ENCODE data around the gene RPP25. TPM values are rescaled to one million over a fixed set of nuclear protein-coding genes. Genes with fewer than 3 reads are reported as not detected.

The RPP25 gene
- total and polyA plus RNA-seq, 2 of the 13 experiments (the other 11 are each of a cell fraction or from before 2014, with no cell fraction given) = 0.05 to 0.11 TPM

DNA sequence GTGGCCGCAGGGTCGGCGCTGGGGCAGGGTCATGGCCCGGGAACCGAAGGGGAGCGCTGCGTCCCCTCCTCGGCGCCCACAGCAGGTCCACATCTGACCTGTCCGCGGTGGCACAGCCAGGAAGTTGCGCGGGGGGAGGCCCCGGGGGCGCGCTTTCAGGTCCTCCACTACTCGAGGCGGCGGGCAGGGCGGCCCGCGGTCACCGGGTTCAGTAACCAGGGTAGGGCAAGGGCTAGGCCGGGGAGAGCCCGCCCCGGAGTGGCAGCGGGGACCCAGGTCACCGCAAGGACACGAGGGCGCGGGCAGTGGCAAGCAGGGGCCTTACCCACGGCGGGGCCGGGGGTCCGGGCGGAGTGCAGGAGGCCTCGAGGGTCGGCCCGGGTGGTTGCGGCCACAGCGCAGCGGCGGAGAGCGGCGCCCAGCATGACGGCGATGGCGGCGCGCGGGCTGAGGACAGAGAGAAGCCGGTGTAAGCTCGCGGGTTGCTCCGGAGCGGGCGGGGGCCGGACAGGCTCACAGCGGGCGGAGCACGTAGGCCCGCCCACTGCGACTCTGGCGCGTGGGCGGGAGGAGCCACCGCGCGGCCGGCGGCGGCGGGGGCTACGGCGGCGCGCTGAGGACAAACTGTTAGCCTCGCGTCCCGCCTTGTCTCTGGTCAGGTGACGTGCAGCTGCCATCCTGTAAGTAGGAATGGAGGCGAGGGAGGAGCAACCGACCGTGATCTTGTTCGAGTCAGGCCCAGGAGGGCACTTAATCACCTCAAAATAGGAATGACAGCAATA is 18.8 kb downstream of the RPP25 start, which contains the start of gene COX5A (continued):
- peak; percentile 8; the same call in 1 of the 2 replicates for TF ChIP-seq TGIF2 (CRISPR knock-in tag; IDR thresholded peaks at IDR 0.05)
- no peak for TF ChIP-seq MIXL1 (CRISPR knock-in tag; IDR thresholded peaks at IDR 0.05)
- TF ChIP-seq, protein P1, sequence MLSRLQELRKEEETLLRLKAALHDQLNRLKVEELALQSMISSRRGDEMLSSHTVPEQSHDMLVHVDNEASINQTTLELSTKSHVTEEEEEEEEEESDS (CRISPR knock-in tag; IDR thresholded peaks at IDR 0.05; ENCODE audit: borderline replicate concordance) = no peak
- TF ChIP-seq PRPF4 (IDR thresholded peaks at IDR 0.05; ENCODE audit: low read depth, low read length, poor library complexity, severe bottlenecking) = no peak
- TF ChIP-seq SP4 (CRISPR knock-in tag; IDR thresholded peaks at IDR 0.05) = peak; percentile 87
- TF ChIP-seq CBX1 (IDR thresholded peaks at IDR 0.05; ENCODE audit: low read depth) = peak; percentile 23
- TF ChIP-seq HNF4G (IDR thresholded peaks at IDR 0.05; ENCODE audit: borderline replicate concordance, low read depth, low read length) = 0 out of 2 replicates have a peak, but pooled peaks have one; percentile 2
- 0 out of 2 replicates have a peak, but pooled peaks have one; percentile 29 for TF ChIP-seq HNF4G (CRISPR knock-in tag; IDR thresholded peaks at IDR 0.05; ENCODE audit: borderline replicate concordance, low read depth)
- TF ChIP-seq ZNF282 (IDR thresholded peaks at IDR 0.05; ENCODE audit: partially characterized antibody) = no peak

DNA sequence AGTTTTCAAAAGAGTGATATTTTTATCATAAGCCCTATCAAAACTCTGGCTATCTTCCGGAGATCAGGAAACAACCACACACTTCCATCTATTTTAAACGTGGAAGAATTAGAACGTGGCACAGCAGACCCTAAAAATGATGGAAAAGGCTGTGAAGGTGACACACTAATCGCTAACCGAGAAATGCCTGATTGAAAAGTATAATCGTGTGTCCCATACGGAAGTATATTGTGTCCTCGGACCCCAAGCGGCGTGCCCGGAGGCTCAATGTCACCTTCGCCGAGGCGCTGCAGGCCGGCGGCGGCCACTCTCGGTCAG is 19.3 kb downstream of the RPP25 start:
- Histone ChIP-seq H3K27ac (ENCODE audit: extremely low read length, insufficient read depth, low read length) (peak overlapping the region; percentile 98), H3K36me3 (replicated peaks in 1 of 2; ENCODE audit: control insufficient read depth in 1 of 2, insufficient read depth in 2 of 2, low read length in 2 of 2) (peaks cover 0 to 5% of the 10 kb centered on the region in 2 experiments; a peak in 1 of 5 replicates), H3K4me2 (ENCODE audit: low read depth, low read length) (peak overlapping the region; percentile 75), H4K20me1 (ENCODE audit: insufficient read depth, low read length) (peaks cover 15% of the 10 kb centered on the region), H3K4me3 (replicated peaks in 1 of 3; ENCODE audit: insufficient read depth in 1 of 3, low read depth in 2 of 3, low read length in 3 of 3) (peak overlapping the region; percentile 70 to 86 (median 72)), H3K79me2 (ENCODE audit: insufficient read depth, low read length) (peaks cover 40% of the 10 kb centered on the region), H3K9me3 (ENCODE audit: low read length) (no peaks in the 10 kb centered on the region), H3K9ac (ENCODE audit: insufficient read depth, low read depth, low read length) (peak overlapping the region; percentile 93), H3K4me1 (ENCODE audit: insufficient read depth, low read length) (peaks cover 59% of the 10 kb centered on the region), H2AFZ (ENCODE audit: low read length) (no peak overlapping the region), H3K27me3 (ENCODE audit: control insufficient read depth in 1 of 2, insufficient read depth in 2 of 2, low read length in 2 of 2) (no peaks in the 10 kb centered on the region; a peak in 2 of 5 replicates)
- no peak for DNase-seq (ENCODE audit: low spot score)
- intact Hi-C loops (cut with micrococcal nuclease; ENCODE audit: unreplicated experiment) (loop anchor here (1.0 kb wide), 1 partner anchor 120 kb away; no protein-coding TSS in a partner anchor), in situ Hi-C loops (cut with HindIII; ENCODE audit: extremely low pct_ligation_motif_present, low pct_unique_long_range_greater_than_20kb) (no loop called here)
- no peak for FAIRE-seq
- TF ChIP-seq ZNF431 (CRISPR knock-in tag; IDR thresholded peaks at IDR 0.05; ENCODE audit: borderline replicate concordance, low read depth) (0 out of 2 replicates have a peak, but pooled peaks have one; percentile 18), ZNF878 (CRISPR knock-in tag; IDR thresholded peaks at IDR 0.05) (no peak), SMAD9 (CRISPR knock-in tag; IDR thresholded peaks at IDR 0.05) (0 out of 2 replicates have a peak, but pooled peaks have one; percentile 49), ZNF557 (CRISPR knock-in tag; IDR thresholded peaks at IDR 0.05) (no peak), KDM5A (IDR thresholded peaks at IDR 0.05; ENCODE audit: borderline replicate concordance, low read length) (0 out of 2 replicates have a peak, but pooled peaks have one; percentile 11), BHLHE40 (IDR thresholded peaks at IDR 0.05; ENCODE audit: low read length) (no peak)
- ChIA-PET CTCF (ENCODE audit: low intra/inter-chr PET ratio, low total read pairs) (no interaction called here), POLR2A (interaction anchor here (1.0 to 1.2 kb wide), 5 partner anchors 13 to 86 kb away, joined by 3 to 16 read pairs (median 9); partner anchors contain the start of genes FAM219B, PPCDC and SCAMP5)
- no peak for ATAC-seq
- WGBS (ENCODE audit: low lambda C conversion rate) = 0% methylated on average over 18 of the region's 18 CpGs
- TSS peak; percentile 87 for BruUV-seq (replicated peaks)

All from HepG2 (cell line).